ENCODE data around the gene EXD3. TPM values are rescaled to one million over a fixed set of nuclear protein-coding genes. Genes with fewer than 3 reads are reported as not detected.

The EXD3 gene
- total and polyA plus RNA-seq, 7 donors, result 8.9 to 29.7 (median 18.0) TPM

- H3K9me3 ChIP-seq, result no peaks in the 10 kb centered on the region
- 83 to 89% methylated on average over 51 of the region's 51 CpGs for WGBS, 2 donors
- peak; percentile 21 for DNase-seq
- H3K27ac ChIP-seq, result no peak overlapping the region
- no peak overlapping the region for H3K4me3 ChIP-seq
- intact Hi-C loops (cut with DNase I), result no loop called here
- H3K4me1 ChIP-seq, result peaks cover 0 to 7% (median 0%) of the 10 kb centered on the region in 4 donors
- H3K27me3 ChIP-seq, result no peaks in the 10 kb centered on the region
- peaks cover 0 to 35% (median 3%) of the 10 kb centered on the region in 4 donors for H3K36me3 ChIP-seq
- no peak for TF ChIP-seq POLR2A (IDR thresholded peaks at IDR 0.05)
- no peak for TF ChIP-seq CTCF (IDR thresholded peaks at IDR 0.05)
- TF ChIP-seq EP300 (IDR thresholded peaks at IDR 0.05), result no peak
- no peak for TF ChIP-seq POLR2AphosphoS5 (IDR thresholded peaks at IDR 0.05)
Measured at GRCh38 chr9:137368431-137369035, 54.4 kb downstream of the EXD3 start.

DNA sequence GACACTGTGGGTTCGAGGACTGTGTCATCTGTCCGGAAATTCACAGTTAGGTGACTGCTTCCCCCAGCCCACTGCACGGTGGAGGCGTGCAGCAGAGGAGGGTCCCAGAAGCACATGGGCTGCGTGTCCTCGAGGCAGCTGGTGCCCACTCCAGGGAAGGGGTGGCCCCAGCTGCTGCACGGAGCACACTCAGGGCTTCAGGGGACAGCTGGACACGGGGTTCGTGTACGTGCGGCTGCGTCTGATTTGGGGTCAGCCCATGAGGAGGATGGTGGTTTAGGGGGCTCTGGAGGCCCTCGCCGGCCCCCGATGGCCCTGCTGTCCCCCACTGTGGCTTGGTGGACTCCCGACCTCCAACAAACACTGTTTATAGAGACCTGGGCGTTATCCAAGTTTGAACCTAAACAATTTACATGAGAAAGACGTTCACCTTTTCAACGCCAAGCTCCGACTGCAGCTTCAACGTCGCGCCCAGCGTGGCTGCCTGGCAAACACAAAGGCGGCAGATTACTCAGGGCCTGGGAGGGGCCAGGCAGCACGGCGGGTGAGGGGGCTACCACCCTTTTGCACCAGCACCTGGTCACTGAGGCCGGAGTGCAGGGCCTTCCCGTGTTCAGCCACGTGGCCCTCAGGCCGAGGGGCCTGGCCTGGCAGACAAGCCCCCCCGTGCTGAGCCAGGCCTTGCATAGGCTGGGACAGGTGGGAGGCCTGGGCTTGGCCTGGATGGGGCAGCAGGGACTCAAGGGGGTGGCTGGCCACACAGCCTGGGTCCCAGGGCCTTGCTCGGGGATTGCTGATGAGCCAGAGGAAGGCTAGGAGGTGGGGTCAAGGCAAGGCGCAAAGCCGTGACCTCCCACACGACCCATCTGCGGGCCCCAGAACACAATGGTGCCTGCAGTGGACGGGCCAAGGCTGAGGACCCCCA, 55.2 kb downstream of the EXD3 start:
- peak; percentile 55 for DNase-seq
- Histone ChIP-seq H3K27me3 (no peaks in the 10 kb centered on the region), H3K9me3 (no peaks in the 10 kb centered on the region), H3K4me1 (peaks cover 0 to 7% (median 0%) of the 10 kb centered on the region in 4 donors), H3K4me3 (no peak overlapping the region), H3K27ac (no peak overlapping the region), H3K36me3 (peaks cover 0 to 29% (median 3%) of the 10 kb centered on the region in 4 donors)
- TF ChIP-seq POLR2AphosphoS5 (IDR thresholded peaks at IDR 0.05) (no peak), CTCF (IDR thresholded peaks at IDR 0.05) (no peak), EP300 (IDR thresholded peaks at IDR 0.05) (no peak), POLR2A (IDR thresholded peaks at IDR 0.05) (no peak)
- 86 to 87% methylated on average over 38 of the region's 38 CpGs for WGBS, 2 donors
- intact Hi-C loops (cut with DNase I), result no loop called here

GRCh38 chr9:137366891-137367381, 56.0 kb downstream of the EXD3 start:
- no peaks in the 10 kb centered on the region for H3K9me3 ChIP-seq
- peaks cover 0 to 7% (median 0%) of the 10 kb centered on the region in 4 donors for H3K4me1 ChIP-seq
- no peak overlapping the region for H3K4me3 ChIP-seq
- intact Hi-C loops (cut with DNase I), result no loop called here
- H3K36me3 ChIP-seq, result peaks cover 0 to 23% (median 3%) of the 10 kb centered on the region in 4 donors
- no peak overlapping the region for H3K27ac ChIP-seq
- TF ChIP-seq CTCF (IDR thresholded peaks at IDR 0.05), result no peak
- TF ChIP-seq EP300 (IDR thresholded peaks at IDR 0.05), result no peak
- no peak for TF ChIP-seq POLR2A (IDR thresholded peaks at IDR 0.05)
- no peak for TF ChIP-seq POLR2AphosphoS5 (IDR thresholded peaks at IDR 0.05)
- peak; percentile 49 for DNase-seq
- WGBS, 2 donors, result 96% methylated on average over 19 of the region's 19 CpGs
- no peaks in the 10 kb centered on the region for H3K27me3 ChIP-seq

- DNase-seq, result peak; percentile 59
- no peaks in the 10 kb centered on the region for H3K9me3 ChIP-seq
- H3K27me3 ChIP-seq, result no peaks in the 10 kb centered on the region
- H3K36me3 ChIP-seq, result peaks cover 0 to 23% (median 3%) of the 10 kb centered on the region in 4 donors
- H3K4me3 ChIP-seq, result no peak overlapping the region
- intact Hi-C loops (cut with DNase I), result no loop called here
- WGBS, 2 donors, result 93 to 96% methylated on average over 17 of the region's 17 CpGs
- H3K27ac ChIP-seq, result no peak overlapping the region
- peaks cover 0 to 7% (median 0%) of the 10 kb centered on the region in 4 donors for H3K4me1 ChIP-seq
- TF ChIP-seq POLR2AphosphoS5 (IDR thresholded peaks at IDR 0.05) (no peak), EP300 (IDR thresholded peaks at IDR 0.05) (no peak)
Measured at GRCh38 chr9:137366445-137366810, 56.5 kb downstream of the EXD3 start.

Measured in sigmoid colon (tissue), 7 donors.